Uterus (tissue), 2 donors: ENCODE measurements around the gene OARD1.

Experiments used
- CTCF ChIP-seq, 4 experiments: fragments of 200-600 bp in 2 of 4; fragments of 450-650 bp in 2 of 4; sonication (generic) in 2 of 4; IDR thresholded peaks; one replicate each; pipeline ENCODE4 v1.5.1; 2016 to 2019; ENCODE audit warnings: antibody characterized with exemption in 4 of 4, mild to moderate bottlenecking in 2 of 4, moderate library complexity in 1 of 4
- POLR2A ChIP-seq, 2 donors: fragments of 450-650 bp; IDR thresholded peaks; one replicate each; pipeline ENCODE4 v1.6.1; 2016; ENCODE audit warnings: antibody characterized with exemption in 2 of 2, mild to moderate bottlenecking in 1 of 2, moderate library complexity in 1 of 2

- TF ChIP-seq CTCF (IDR thresholded peaks at IDR 0.05) (no peak), POLR2A (IDR thresholded peaks at IDR 0.05) (no peak)
Observed at GRCh38 chr6:41056768-41057490, 15.2 kb downstream of the OARD1 start.
